GM19463 (cell line): ENCODE data around the gene SIGLEC6.

Source experiments
- ATAC-seq: cut with Tn5 transposase; IDR thresholded peaks from one replicate; pipeline ENCODE4 v1.9.1; 2021; ENCODE audit warnings: mild to moderate bottlenecking, moderate library complexity; ENCODE audit not compliant: unreplicated experiment

Gene SIGLEC6

DNA sequence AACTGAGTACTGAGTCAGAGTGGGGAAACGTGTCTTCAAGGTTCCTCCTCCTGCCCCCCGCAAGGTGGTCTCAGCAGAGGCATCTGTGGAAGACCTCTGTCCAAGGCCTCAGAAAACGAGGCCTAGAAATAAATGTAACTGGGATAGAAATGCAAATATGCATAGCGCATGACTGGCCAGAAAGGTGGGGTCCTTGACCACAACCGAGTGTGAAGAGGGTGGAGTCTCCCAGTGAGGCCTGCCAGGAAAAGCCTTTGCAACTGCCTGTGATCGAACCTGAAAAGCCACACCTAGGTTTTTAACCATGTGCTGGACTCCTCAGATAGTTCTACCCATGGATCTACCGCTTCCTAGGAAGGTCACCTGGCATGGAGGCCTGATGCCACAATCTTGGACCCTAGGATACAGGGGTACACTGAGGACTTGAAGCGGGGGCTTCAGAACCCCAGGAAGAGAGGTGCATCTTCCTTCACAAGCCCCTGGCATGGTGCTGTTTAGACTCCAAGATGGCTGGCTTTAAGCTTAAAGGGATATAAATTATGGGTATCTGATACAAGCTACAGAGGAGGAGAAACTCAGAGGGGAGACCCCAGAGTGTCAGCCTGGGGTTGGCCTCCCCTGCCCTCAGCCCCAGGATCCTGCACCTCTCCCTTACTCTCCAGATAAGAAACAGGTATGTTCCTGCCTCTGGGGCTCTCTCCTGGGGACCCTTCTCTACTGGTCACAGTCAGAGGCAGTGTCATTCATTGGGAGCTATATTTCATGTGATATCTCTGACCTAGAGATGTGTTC lies 18.3 kb upstream of the SIGLEC6 start:
- ATAC-seq: no peak

DNA sequence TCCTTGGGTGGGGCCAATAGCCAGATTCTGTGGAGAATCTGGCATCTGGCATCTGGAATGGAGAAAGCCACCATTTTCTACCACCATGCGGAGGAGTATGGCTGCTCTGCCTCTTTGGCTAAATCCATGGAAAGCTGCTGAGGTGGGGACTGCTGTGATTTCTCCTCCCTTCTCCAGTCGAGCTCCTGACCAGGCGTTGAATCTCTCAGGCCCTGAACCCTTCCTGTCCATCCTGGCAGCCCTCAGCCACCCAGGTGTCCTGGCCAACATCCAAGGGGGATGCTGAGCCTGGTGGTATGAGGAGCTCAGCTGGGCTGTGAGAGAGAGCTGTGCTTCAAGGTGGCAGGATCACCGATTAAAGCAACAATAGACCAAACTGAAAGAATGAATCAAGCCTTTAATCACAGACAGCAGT lies 17.4 kb upstream of the SIGLEC6 start:
- no peak for ATAC-seq

DNA sequence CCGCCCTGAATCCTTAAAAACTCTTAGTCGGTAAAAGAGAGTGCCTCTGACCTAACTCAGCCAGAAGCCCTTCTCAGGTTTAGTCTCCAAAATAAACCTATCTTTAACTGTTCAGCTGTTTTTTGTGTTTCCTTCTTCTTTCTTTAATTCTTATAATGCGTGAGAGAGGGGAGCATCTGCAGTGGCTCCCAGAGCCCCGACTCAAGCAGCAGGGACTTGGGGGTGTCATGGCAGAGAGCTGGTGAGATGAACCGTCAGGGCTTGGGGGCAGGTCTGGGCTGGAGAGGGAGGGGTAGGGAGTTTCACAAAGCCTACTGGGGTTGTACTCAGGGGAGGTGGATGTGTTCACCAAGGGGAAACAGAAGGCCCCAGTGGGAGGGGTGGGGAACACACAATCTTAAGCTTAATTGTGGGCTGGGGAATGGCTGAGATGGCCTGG lies 16.8 kb upstream of the SIGLEC6 start:
- ATAC-seq: no peak

DNA sequence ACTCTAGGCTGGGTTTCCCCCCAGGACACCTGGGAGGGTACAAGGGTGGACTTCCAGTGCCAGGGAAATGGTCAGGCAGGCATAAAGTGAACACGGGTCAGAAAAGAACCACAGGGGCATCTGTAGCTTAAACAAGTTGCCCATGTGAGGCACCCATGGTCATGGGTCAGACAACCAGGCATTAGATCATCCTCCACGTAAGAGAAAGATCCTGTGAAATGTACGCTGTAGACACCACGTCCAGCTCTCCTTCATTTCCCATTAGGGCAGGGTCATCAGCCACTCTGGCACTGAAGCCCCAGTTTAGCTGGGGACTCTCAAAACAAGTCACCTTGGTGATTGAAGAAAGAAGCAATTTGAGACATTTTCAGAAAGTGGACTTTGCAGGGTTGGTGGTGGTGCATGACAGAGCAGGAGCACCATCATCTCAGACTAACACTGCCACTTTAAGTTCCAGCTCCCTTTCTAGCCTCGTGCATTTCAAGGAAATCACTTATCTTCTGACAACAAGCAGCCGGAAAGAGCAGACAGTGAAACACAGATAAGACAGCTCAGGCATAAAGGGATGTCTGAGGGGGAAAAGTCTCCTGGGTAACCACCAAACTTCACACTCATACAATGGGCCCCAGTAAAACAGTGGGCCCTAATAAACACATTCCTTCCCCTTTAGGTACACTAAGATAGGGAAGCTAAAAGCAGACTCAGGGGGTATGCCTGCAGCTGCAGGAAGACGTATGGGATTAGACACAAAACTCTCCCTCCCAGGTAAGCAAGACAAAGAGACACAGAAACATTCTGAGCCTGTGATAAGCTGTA lies 16.1 kb upstream of the SIGLEC6 start:
- ATAC-seq: no peak

DNA sequence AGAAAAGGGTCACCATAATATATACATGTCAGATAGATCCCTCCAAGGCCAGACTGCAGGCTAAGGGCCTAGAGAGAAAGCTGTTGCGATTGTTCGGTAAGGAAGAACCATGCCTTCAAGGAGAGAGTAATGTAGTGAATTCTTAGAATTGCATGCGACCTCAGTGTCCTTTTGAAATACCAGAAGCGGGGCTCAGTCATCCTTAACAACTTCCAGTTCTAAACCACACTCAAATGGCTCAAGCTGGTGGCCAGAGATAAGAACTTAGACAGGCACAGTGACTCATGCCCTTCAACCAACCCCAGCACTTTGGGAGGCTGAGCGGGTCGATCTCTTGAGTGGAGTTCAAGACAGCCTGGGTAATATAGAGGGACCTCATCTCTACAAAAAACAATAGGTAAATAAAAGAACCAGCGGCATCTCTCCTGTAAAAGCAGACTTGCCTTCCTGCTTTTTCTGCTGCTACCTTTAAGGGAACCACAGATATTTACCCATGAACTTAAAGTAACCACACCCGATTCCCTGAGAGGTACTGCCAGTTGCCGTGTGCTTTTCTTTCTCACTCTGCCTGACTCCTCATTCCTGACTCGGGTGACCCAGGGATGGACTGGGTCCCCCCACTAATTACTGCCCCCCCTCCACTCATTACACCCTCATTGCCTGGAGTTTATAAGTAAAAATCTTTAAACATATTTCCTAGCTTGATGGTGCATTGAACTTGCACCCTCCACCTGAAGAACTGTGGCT lies 15.4 kb upstream of the SIGLEC6 start:
- no peak for ATAC-seq

DNA sequence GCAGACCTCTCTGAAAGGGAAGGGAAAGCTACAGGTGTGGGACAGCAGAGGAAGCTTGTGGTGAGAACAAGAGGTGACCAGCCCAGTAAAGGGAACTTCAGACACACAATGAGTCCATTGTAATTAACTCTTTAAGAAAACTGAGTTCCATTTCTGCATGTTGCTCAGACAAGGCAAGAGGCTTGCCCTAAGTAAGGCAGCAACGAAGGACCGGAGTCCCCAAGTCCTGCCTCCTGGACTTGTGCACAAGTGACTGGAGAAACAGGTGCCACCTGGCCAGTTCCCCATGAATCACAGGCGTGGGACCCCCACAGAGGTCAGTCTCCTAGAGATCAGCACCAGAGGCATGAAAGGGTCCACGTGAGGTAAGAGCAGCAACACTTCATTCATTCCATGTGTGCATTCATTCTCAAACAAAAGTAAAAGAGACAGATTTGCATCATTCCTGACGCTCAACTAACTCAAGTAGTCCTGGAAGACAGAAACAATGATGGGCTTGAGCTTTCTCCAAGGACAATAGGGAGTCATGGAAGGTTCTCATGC lies 14.7 kb upstream of the SIGLEC6 start:
- ATAC-seq: no peak

DNA sequence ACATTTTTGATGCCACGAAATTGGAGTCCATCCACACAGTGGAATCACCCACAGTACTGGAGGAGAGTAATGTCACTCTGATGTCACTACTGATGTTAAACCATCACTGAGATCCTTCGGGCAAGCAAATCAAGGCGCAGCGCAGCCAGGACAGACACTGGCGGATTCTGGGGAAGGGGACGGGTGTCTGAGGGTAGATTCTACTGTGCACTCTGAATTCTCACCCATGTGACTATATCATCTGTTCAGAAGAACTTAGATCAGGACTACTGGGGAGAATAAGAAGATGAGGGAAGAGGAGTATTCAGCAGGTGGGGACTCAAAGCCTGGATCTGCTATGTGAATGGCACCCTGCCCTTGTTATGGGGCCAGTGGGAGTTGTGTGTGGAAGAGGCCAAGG lies 12.6 kb upstream of the SIGLEC6 start:
- no peak for ATAC-seq

DNA sequence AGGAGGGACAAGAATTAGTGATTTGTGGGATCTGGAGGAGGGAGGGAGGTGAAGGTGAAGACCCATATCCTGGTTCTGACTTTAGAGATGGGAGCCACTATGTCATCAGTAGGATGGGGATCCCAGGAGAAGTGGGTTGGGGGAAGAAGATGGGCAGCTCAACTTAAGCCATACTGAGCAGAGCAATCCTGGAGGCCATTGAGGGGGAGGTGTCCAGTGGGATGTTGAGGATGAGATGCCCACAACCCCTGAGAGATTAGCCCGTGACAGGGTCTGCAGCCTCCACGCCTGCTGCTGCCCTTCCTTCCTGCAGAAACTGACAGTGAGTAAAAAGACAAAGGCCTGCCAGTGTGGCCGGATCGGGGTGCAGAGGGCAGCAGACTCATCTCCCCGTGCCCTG lies 11.2 kb upstream of the SIGLEC6 start:
- no peak for ATAC-seq

DNA sequence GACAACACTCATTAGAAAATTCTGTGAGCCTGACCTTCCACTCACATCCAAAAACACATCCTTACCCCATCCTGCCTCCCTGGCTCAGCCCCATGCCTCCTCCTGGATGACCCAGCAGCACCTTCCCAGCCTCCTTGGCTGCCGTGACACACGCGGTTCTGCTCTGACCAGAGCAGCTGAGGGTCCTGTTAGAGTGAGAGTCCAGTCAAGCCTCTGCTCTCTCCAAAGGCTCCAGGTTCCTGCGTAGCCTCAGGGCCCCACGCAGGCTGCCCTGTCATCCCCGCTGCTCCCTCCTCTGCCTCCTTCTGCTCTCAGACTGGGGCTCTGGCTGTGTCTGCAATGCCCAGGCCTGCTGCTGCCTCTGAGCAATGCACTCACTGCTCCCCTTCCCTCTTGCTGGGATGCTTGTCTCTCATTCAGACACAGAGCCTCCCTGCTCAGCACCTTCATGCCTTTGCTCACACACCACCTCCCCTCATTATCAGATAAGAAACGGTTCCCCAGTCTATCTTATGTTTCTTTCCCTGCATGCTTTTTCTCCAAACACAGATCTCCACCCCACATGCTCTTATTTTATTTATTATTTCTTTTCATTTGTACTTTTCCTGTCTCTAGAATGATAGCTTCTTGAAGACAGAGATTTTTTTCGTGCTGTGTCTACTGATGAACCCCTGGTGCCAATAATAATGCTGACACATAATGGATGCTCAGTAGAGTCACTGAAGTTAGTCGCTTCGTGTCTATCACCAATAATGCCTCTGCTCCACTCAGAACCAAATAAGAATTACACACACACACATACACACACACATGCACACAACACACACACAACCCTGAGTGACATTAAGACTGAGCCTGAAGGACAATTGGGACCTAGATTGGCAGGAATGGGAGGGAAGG lies 10.2 kb upstream of the SIGLEC6 start:
- no peak for ATAC-seq

DNA sequence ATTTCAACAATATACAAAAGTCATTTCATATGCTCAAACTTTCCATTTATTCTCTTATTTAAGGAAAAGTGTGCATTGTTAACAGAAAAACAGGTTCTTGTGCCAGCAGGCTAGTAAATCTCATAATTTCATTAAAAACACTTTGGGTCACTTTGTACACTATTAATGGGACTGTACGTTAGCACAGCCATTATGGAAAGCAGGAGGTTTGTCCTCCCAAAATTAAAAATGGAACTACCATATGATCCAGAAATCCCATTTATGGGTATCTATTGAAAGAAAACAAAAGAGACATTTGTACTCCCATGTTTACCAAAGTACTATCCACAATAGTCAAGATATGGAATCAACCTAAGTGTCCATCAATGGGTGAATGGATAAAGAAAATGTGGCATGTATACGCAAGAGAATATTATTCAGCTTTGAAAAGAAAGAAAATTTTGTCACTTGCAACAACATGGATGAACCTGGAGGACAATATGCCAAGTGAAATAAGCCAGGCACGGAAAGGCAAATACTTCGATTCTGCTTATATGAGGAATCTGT lies 8.4 kb upstream of the SIGLEC6 start:
- no peak for ATAC-seq

DNA sequence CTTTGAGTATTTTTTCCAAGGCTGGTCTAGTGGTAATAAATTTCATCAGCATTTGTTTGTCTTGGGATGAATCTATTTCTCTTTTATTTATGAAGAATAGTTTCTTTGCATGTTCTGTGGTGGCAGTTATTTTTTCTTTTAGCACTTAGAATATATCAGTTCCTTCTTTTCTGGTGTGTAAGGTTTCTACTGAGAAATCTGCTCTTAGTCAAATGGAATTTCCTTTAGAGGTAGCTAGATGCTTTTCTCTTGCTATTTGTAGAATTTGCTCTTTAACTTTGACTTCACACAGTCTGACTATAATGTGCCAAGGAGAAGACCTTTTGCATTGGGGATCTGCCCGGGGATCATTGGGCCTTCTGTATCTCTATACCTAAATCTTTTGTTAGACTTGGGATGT lies 4.1 kb upstream of the SIGLEC6 start:
- no peak for ATAC-seq

DNA sequence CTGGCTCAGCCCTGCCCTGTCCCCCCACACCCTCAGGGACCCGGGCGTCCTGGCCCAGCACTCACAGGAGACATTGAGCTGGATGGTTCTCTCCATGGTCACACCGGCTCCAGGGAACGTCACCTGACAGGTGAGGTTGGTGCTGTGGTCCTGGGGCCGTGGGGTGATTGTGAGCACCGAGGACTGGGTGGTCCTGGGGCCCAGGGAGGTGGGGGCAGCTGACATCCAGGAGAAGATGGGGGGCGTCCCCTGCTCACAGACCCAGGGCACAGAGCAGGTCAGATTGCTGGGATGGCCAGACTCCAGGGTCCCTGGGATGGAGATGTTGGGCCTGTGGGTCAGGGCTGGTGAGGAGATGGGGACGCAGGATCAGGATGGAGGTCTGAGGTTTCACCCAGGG lies 854 bp downstream of the SIGLEC6 start:
- ATAC-seq: no peak

DNA sequence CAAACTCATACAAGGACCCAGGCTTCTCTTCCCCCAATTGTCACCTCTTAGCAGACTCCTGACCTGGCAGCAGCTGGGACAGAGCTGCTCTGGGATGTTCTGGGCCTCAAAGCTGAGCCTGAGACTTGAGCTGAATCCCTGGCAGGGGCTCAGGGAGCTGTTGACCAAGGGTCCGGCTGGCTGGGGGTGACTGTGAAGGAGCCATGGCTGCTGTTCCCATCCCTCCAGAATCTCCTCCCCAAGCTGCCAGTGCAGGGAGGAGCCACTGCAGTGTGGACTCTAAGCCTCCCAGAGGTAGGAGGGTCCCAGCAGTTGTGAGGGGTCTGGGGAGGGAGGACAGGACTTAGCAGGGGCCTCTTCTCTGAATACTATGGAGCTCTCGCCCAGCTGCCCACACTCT lies 2.2 kb downstream of the SIGLEC6 start:
- no peak for ATAC-seq

DNA sequence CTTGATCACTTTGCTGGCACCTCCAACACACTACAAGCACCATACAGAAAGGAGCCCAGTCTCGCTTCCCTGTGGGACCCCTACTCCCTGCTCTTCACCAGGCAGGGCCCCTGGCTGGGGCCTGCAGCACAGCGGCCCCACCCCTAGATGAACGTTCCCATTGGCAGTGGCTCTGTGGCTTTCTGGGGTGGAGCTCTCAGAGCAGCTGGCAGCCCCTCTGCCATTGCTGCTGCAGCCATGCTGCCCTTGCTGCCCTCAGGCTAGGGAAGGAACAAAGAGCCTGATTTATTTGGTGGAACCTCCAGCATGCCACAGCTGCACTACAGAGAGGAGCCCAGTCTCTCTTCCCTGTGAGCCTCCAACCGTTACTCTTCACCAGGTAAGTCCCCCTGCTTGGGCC lies 5.8 kb downstream of the SIGLEC6 start:
- no peak for ATAC-seq

DNA sequence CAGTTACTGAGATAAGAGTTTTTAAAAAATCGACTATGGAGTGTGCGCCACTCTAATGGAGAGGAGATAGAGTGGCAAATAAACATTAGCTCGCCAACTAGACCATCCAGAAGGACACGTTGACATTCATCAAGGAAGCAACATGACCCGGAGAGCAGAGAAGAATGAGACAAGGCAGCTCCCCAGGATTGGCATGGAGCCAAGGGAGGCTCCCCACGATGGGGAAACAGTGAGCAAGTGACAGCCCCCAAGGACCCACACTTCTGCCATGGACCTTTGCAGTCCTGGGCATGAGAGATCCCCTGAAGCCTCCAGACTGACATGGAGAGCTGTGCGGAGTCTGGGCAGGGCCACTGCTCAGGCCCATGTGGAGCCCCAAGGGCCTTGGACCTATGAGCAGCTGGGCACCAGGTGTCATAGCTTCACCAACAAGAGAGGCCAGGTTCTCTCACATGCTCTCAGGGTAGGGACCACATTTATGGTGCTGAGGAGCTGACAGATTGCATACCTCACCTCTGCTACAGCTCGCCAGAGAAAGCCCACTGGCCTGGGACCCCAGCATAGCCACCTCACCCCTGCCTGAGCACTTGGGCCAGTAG lies 6.7 kb downstream of the SIGLEC6 start:
- no peak for ATAC-seq

DNA sequence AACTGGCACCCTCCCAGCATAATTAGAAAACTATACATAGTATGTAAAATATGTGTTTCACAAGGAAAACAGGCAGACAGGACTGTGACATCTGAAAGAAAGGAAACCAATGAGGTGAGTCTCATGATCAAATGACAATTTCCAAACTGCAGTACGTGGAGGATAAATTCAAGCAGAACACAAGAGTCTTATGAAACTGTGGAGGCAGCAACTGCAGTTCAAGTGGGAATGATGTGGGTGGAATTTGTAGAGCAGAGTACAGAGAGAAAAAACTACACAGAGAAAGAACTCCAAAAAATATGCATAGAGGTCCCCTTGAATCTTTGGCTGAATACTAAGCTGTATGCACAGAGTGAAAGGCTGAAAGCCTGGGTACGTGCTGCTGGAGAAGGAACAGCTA lies 9.7 kb downstream of the SIGLEC6 start:
- no peak for ATAC-seq

DNA sequence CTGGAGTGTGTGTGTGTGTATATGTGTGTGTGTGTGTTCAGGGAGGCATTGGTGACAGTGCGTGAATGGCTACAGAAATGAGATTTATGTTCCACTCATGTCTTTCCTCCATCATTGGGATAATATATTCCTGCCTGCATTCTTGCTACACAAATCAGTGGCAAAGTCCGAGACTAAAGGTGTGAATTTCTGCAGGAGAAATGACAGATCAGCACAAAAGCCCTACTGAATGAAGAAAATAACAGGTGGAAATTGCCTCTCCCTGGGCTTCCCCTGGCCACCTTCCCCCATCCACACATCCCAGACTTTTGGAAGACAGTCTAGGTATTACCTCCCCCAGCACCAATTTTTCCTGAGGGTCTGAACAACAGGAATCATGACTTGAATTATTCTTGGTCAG lies 10.1 kb downstream of the SIGLEC6 start:
- ATAC-seq: no peak

DNA sequence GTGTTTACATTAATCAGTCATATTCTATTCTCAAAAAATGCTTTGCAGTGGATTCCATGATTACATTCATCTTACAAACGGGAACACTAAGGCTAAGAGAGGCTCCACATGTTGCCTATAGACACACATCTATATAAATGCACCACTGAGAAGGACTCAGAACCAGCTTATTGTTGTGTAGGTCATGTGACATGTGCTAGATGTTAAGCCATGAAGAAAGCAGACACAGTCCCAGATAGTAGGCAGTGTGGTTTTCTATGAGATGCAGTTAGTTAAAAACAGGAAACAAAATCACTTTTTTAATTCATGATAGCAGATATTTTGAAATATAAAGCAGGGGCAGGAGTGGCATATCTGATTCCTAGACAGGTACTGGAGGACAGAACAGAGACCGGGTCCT lies 10.7 kb downstream of the SIGLEC6 start:
- ATAC-seq: no peak

DNA sequence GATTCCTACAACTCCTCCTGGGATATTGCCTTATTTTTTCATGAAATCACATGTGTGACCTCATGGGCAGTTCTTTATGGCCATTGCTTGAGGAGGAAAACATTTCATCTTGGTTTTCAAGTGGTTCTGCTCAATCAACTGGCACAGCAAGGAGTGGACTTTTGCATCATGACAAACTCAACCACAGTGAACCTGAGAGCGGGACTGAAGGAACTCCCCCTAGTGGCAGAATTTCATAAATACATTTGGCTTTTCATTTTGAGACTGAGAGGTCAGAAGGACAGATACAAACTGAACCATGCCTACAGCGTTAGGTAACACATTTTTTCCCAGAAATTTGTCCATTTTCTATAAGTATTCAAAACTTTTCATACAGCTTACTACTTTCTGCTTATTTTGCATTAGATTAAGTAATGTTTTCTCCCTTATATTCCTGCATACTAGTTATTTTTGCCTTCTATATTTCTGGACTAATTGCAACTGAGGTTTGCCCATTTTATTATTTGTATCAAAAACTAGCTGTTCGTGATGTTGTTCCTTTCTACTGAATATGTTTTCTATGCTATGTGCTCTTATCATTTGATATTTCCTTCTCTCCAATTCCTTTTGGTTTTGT lies 16.5 kb downstream of the SIGLEC6 start:
- ATAC-seq: no peak
